Measurements from ENCODE around the gene RIMS1.

DNA sequence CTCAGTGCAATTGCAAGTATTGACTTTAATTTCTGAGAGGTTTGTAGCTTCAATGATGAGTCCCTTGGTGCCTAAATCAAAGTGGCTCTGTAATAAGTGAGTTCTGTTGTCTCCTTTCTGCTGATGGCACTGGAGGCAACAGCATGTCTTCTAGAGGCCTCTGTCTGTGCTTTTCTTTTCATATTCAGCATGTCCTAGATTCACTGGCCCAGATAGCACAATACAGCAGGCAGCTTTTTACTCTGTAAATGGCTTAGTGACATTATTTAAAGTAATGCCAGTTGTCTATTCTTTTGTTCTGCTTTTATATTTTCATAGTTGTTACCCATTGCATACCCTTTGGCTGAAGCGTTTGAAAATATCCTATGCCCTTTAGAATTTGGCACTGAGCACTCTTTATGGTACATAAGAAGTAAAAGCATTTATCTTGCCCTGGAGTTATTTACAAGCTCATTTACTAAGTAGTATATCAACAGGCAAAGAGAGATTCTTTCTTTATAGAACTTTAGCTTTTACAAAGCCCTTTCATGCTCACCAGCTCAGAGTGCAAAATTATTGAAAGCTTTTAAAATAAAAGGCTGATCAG is 464.0 kb downstream of the RIMS1 start:
- TF ChIP-seq CTCF (IDR thresholded peaks at IDR 0.05) (no peak), POLR2A (IDR thresholded peaks at IDR 0.05) (no peak)

All from adrenal gland (tissue), 5 donors.